NCI-H524 treated with DMSO at 0.1 percent for 48 hours (cell line): Measurements from ENCODE around the gene ADCYAP1R1.

Experiments used
- DNase-seq: peaks from one replicate; lab custom pipeline; 2025; lab: John Stamatoyannopoulos, UW

ADCYAP1R1 gene

GRCh38 chr7:31043051-31043471 is 9.0 kb upstream of the ADCYAP1R1 start:
- peak; percentile 64 for DNase-seq

- DNase-seq, result no peak
Measured at GRCh38 chr7:31044529-31044928, 7.6 kb upstream of the ADCYAP1R1 start.

- no peak for DNase-seq
Measured at GRCh38 chr7:31046723-31047122, 5.4 kb upstream of the ADCYAP1R1 start.

GRCh38 chr7:31047313-31048146 is 4.6 kb upstream of the ADCYAP1R1 start:
- DNase-seq, result no peak

- no peak for DNase-seq
Measured at GRCh38 chr7:31049005-31049765, 2.9 kb upstream of the ADCYAP1R1 start.

- DNase-seq, result no peak
Measured at GRCh38 chr7:31052487-31052840, 356 bp downstream of the ADCYAP1R1 start.

GRCh38 chr7:31052841-31053601 is 913 bp downstream of the ADCYAP1R1 start:
- DNase-seq, result no peak

- DNase-seq, result no peak
Measured at GRCh38 chr7:31053986-31054385, 1.9 kb downstream of the ADCYAP1R1 start.

- no peak for DNase-seq
Measured at GRCh38 chr7:31054608-31055278, 2.6 kb downstream of the ADCYAP1R1 start.

- DNase-seq, result no peak
Measured at GRCh38 chr7:31055471-31055870, 3.4 kb downstream of the ADCYAP1R1 start.

- DNase-seq, result no peak
Measured at GRCh38 chr7:31056775-31057346, 4.8 kb downstream of the ADCYAP1R1 start.

- no peak for DNase-seq
Measured at GRCh38 chr7:31058122-31058521, 6.0 kb downstream of the ADCYAP1R1 start.

- no peak for DNase-seq
Measured at GRCh38 chr7:31058688-31059087, 6.6 kb downstream of the ADCYAP1R1 start.

GRCh38 chr7:31059551-31059950 is 7.4 kb downstream of the ADCYAP1R1 start:
- DNase-seq, result no peak

GRCh38 chr7:31061185-31061584 is 9.1 kb downstream of the ADCYAP1R1 start:
- DNase-seq, result no peak

- DNase-seq, result no peak
Measured at GRCh38 chr7:31062746-31063435, 10.8 kb downstream of the ADCYAP1R1 start.

- DNase-seq, result no peak
Measured at GRCh38 chr7:31065021-31065593, 13.0 kb downstream of the ADCYAP1R1 start.

GRCh38 chr7:31065840-31066239 is 13.7 kb downstream of the ADCYAP1R1 start:
- no peak for DNase-seq

- DNase-seq, result no peak
Measured at GRCh38 chr7:31066516-31067130, 14.5 kb downstream of the ADCYAP1R1 start.

- peak; percentile 93 for DNase-seq
Measured at GRCh38 chr7:31067491-31067890, 15.4 kb downstream of the ADCYAP1R1 start.
